ENCODE measurements around the gene DOCK11. TPM values are rescaled to one million over a fixed set of nuclear protein-coding genes. Genes with fewer than 3 reads are reported as not detected.

The DOCK11 gene
- total and polyA plus RNA-seq, 2 donors (not counting 3 experiments of a cell fraction or from before 2014, with no cell fraction given), result 0.37 to 0.86 TPM

DNA sequence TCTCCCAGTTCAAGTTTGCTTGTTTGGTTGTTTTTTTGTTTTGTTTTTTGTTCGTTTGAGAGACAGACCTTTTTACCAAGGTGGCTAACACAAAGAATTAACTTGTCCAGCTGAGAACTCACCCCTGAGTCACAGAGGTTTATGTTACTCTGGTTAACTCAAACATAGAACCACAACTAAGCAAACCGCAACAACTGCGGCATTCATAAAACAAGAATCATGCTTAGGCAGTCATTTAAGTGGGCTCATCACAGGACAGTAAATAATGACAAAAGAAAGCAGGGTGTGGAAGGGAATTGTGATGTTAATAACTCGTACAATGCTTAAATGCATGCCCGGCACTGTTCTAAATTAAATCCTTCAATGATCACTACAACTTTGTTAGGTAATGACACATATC lies 207.1 kb downstream of the DOCK11 start:
- POLR2A ChIA-PET, result no interaction called here

More for the DNA sequence above, 207.1 kb downstream of the DOCK11 start:
- FAIRE-seq, result no peak
- no peaks in the 10 kb centered on the region for H3K27me3 ChIP-seq (ENCODE audit: control insufficient read depth in 2 of 2, insufficient read depth in 2 of 2, low read length in 2 of 2)
- peaks cover 5% of the 10 kb centered on the region for H3K4me1 ChIP-seq (ENCODE audit: control insufficient read depth, extremely low read depth, insufficient read depth, low read length)
- CTCF ChIA-PET, result no interaction called here
- no TSS peak for BruUV-seq (replicated peaks)
- no peak overlapping the region for H2AFZ ChIP-seq (ENCODE audit: low read depth, low read length)
- no peak overlapping the region for H3K9ac ChIP-seq (replicated peaks; ENCODE audit: extremely low read depth, insufficient read depth, low read length)
- no peak for TF ChIP-seq JUN (IDR thresholded peaks at IDR 0.05; ENCODE audit: borderline replicate concordance, insufficient read depth, insufficient read length, low read depth)
- no peak for TF ChIP-seq POLR2AphosphoS5 (IDR thresholded peaks at IDR 0.05; ENCODE audit: insufficient read depth, low read depth, low read length)
- TF ChIP-seq MYC (IDR thresholded peaks at IDR 0.05; ENCODE audit: low read depth, low read length), result no peak
- TF ChIP-seq, protein P1, sequence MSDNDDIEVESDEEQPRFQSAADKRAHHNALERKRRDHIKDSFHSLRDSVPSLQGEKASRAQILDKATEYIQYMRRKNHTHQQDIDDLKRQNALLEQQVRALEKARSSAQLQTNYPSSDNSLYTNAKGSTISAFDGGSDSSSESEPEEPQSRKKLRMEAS (IDR thresholded peaks at IDR 0.05; ENCODE audit: insufficient read depth, insufficient read length), result no peak
- TF ChIP-seq EZH2 (IDR thresholded peaks at IDR 0.05; ENCODE audit: borderline replicate concordance, low read depth, low read length, severe bottlenecking), result no peak
- TF ChIP-seq, protein P2, sequence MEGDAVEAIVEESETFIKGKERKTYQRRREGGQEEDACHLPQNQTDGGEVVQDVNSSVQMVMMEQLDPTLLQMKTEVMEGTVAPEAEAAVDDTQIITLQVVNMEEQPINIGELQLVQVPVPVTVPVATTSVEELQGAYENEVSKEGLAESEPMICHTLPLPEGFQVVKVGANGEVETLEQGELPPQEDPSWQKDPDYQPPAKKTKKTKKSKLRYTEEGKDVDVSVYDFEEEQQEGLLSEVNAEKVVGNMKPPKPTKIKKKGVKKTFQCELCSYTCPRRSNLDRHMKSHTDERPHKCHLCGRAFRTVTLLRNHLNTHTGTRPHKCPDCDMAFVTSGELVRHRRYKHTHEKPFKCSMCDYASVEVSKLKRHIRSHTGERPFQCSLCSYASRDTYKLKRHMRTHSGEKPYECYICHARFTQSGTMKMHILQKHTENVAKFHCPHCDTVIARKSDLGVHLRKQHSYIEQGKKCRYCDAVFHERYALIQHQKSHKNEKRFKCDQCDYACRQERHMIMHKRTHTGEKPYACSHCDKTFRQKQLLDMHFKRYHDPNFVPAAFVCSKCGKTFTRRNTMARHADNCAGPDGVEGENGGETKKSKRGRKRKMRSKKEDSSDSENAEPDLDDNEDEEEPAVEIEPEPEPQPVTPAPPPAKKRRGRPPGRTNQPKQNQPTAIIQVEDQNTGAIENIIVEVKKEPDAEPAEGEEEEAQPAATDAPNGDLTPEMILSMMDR (IDR thresholded peaks at IDR 0.05; ENCODE audit: extremely low read depth in 1 of 2, insufficient read depth in 1 of 2, low read depth in 1 of 2, low read length in 2 of 2), result no peak
- no peak for TF ChIP-seq POLR2A (IDR thresholded peaks at IDR 0.05; ENCODE audit: low read depth, low read length)
- TF ChIP-seq FOS (IDR thresholded peaks at IDR 0.05; ENCODE audit: borderline replicate concordance, insufficient read depth, low read length), result no peak
- no peaks in the 10 kb centered on the region for H3K36me3 ChIP-seq (ENCODE audit: control insufficient read depth in 2 of 2, extremely low read depth in 1 of 2, insufficient read depth in 2 of 2, low read length in 2 of 2)
- H4K20me1 ChIP-seq (replicated peaks; ENCODE audit: control insufficient read depth, extremely low read depth, insufficient read depth, low read length), result no peaks in the 10 kb centered on the region
- H3K9me3 ChIP-seq (replicated peaks; ENCODE audit: control insufficient read depth, insufficient read depth, low read length), result no peaks in the 10 kb centered on the region
- no peak for DNase-seq (ENCODE audit: low read depth, low spot score)
- H3K4me3 ChIP-seq (replicated peaks in 1 of 3; ENCODE audit: insufficient read depth in 1 of 3, low read depth in 1 of 3, low read length in 3 of 3), result no peak overlapping the region
- H3K4me2 ChIP-seq (ENCODE audit: insufficient read depth, low read length), result no peak overlapping the region
- H3K79me2 ChIP-seq (ENCODE audit: control insufficient read depth, insufficient read depth, low read length), result no peaks in the 10 kb centered on the region
- no peak overlapping the region for H3K27ac ChIP-seq (ENCODE audit: insufficient read depth, low read depth, low read length)
- no peaks in the 10 kb centered on the region for H3K9me1 ChIP-seq (replicated peaks; ENCODE audit: control insufficient read depth, extremely low read depth, insufficient read depth, low read length)
- dilution Hi-C loops (cut with MboI; ENCODE audit: extremely low pct_ligation_motif_present, low sequenced_read_pairs), result no loop called here
- intact Hi-C loops (cut with micrococcal nuclease), result no loop called here
